Measurements from ENCODE around the gene C1S. TPM values are rescaled to one million over a fixed set of nuclear protein-coding genes. Genes with fewer than 3 reads are reported as not detected.

The C1S gene
- total RNA-seq, 1 experiment from 2014 or later, result 32.4 TPM

DNA sequence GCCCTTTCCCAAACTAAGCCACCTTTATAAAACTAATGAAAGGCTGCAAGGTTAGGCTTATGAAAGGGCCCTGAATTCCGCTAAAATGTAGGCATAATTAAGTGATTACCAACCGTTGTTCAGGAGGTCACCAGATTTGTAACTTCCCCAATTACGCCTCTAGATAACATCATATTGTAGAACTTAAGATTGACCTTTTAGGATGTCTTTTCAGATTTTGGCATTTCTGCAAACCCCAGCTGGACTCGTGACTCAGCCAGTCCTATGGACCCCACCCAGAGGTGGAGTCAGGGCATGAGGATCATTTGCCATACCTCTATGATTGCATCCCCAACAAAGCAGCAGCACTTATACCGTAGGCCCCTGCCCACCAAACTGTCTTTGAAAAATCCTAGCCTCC lies 38.6 kb upstream of the C1S start:
- POLR2A ChIA-PET (ENCODE audit: unreplicated experiment), result no interaction called here
- no peaks in the 10 kb centered on the region for H4K20me1 ChIP-seq (ENCODE audit: insufficient read depth)
- no peaks in the 10 kb centered on the region for H3K9me3 ChIP-seq (ENCODE audit: insufficient read depth, low read depth)
- no peak overlapping the region for H3K27ac ChIP-seq
- intact Hi-C loops (cut with micrococcal nuclease; ENCODE audit: unreplicated experiment), result no loop called here
- H3K4me3 ChIP-seq, result no peak overlapping the region
- H3K4me1 ChIP-seq (replicated peaks; ENCODE audit: insufficient read depth), result peaks cover 19% of the 10 kb centered on the region
- no peak for DNase-seq
- TF ChIP-seq, protein P1, sequence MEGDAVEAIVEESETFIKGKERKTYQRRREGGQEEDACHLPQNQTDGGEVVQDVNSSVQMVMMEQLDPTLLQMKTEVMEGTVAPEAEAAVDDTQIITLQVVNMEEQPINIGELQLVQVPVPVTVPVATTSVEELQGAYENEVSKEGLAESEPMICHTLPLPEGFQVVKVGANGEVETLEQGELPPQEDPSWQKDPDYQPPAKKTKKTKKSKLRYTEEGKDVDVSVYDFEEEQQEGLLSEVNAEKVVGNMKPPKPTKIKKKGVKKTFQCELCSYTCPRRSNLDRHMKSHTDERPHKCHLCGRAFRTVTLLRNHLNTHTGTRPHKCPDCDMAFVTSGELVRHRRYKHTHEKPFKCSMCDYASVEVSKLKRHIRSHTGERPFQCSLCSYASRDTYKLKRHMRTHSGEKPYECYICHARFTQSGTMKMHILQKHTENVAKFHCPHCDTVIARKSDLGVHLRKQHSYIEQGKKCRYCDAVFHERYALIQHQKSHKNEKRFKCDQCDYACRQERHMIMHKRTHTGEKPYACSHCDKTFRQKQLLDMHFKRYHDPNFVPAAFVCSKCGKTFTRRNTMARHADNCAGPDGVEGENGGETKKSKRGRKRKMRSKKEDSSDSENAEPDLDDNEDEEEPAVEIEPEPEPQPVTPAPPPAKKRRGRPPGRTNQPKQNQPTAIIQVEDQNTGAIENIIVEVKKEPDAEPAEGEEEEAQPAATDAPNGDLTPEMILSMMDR (conservative IDR thresholded peaks at IDR 0.05), result no peak
- TF ChIP-seq EZH2 (IDR thresholded peaks at IDR 0.05; ENCODE audit: low read depth), result no peak
- no peak overlapping the region for H2AFZ ChIP-seq
- CTCF ChIA-PET, result no interaction called here
- H3K9me2 ChIP-seq (ENCODE audit: insufficient read depth), result no peaks in the 10 kb centered on the region; the same call in 1 of the 2 replicates
- no peak overlapping the region for H3K4me2 ChIP-seq
- H3F3A ChIP-seq (ENCODE audit: insufficient read depth, low read depth), result peaks cover 7% of the 10 kb centered on the region
- peaks cover 11% of the 10 kb centered on the region for H3K79me2 ChIP-seq (ENCODE audit: low read depth)
- no peaks in the 10 kb centered on the region for H3K36me3 ChIP-seq (ENCODE audit: low read depth)
- H3K27me3 ChIP-seq (ENCODE audit: insufficient read depth, low read depth), result no peaks in the 10 kb centered on the region
- no TSS peak for BruUV-seq (replicated peaks)

DNA sequence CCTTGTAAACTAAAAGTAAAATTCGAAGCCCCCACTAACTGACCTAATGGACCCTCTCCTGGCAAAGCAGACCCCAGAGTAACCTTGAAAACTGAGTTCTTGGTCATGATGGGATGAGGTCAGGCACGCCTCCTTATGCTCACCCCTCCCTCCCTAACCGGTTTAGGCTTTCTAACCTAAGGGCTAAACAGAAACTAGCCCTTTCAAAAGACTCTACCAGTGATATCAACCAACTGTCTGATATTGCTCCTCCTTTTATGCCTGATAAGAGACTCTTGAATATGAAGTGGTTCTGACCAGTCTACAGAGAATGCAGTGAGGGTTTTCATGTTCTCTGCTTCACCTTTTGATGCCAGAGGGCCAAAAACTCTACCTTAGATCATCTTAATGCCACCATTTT lies 37.4 kb upstream of the C1S start:
- Histone ChIP-seq H3K9me3 (ENCODE audit: insufficient read depth, low read depth) (no peaks in the 10 kb centered on the region), H3K36me3 (ENCODE audit: low read depth) (no peaks in the 10 kb centered on the region), H3K27ac (no peak overlapping the region), H3K4me1 (replicated peaks; ENCODE audit: insufficient read depth) (peaks cover 13% of the 10 kb centered on the region), H3K4me2 (no peak overlapping the region), H2AFZ (no peak overlapping the region), H3K79me2 (ENCODE audit: low read depth) (no peaks in the 10 kb centered on the region), H3K9me2 (ENCODE audit: insufficient read depth) (no peaks in the 10 kb centered on the region; the same call in 1 of the 2 replicates), H4K20me1 (ENCODE audit: insufficient read depth) (no peaks in the 10 kb centered on the region), H3K27me3 (ENCODE audit: insufficient read depth, low read depth) (no peaks in the 10 kb centered on the region), H3K4me3 (no peak overlapping the region), H3F3A (ENCODE audit: insufficient read depth, low read depth) (peaks cover 7% of the 10 kb centered on the region)
- ChIA-PET POLR2A (ENCODE audit: unreplicated experiment) (no interaction called here), CTCF (interaction anchor here (0.9 kb wide), 1 partner anchor 10 kb away, joined by 3 read pairs; no protein-coding TSS in a partner anchor)
- TF ChIP-seq EZH2 (IDR thresholded peaks at IDR 0.05; ENCODE audit: low read depth), result no peak
- TF ChIP-seq, protein P1 (conservative IDR thresholded peaks at IDR 0.05), result no peak
- BruUV-seq (replicated peaks), result no TSS peak
- no peak for DNase-seq
- intact Hi-C loops (cut with micrococcal nuclease; ENCODE audit: unreplicated experiment), result no loop called here

DNA sequence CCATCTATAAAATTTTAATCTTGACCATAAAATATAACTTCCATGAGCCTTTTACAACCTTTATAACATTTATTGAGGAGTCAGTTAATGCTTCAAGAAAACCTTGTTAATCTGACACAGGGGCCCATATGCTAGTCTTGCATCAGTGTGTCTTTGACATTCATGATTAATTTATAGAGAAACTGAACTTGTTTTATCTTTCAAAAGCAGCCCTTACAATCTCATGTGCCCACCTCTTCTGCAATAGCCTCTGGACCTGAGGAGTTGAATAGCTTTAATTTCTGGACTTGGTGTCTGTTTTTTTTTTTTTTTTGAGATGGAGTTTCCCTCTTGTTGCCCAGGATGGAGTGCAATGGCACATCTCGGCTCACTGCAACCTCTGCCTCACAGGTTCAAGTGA lies 33.7 kb upstream of the C1S start:
- no TSS peak for BruUV-seq (replicated peaks)
- ChIA-PET POLR2A (ENCODE audit: unreplicated experiment) (no interaction called here), CTCF (no interaction called here)
- intact Hi-C loops (cut with micrococcal nuclease; ENCODE audit: unreplicated experiment), result no loop called here
- Histone ChIP-seq H3K27ac (no peak overlapping the region), H3K36me3 (ENCODE audit: low read depth) (no peaks in the 10 kb centered on the region), H3K9me3 (ENCODE audit: insufficient read depth, low read depth) (no peaks in the 10 kb centered on the region), H3K4me1 (replicated peaks; ENCODE audit: insufficient read depth) (no peaks in the 10 kb centered on the region; the same call in 1 of the 2 replicates), H2AFZ (no peak overlapping the region), H3F3A (ENCODE audit: insufficient read depth, low read depth) (no peaks in the 10 kb centered on the region), H3K27me3 (ENCODE audit: insufficient read depth, low read depth) (no peaks in the 10 kb centered on the region), H3K4me3 (no peak overlapping the region), H3K4me2 (no peak overlapping the region), H4K20me1 (ENCODE audit: insufficient read depth) (no peaks in the 10 kb centered on the region), H3K79me2 (ENCODE audit: low read depth) (no peaks in the 10 kb centered on the region), H3K9me2 (ENCODE audit: insufficient read depth) (no peaks in the 10 kb centered on the region; the same call in 1 of the 2 replicates)
- TF ChIP-seq EZH2 (IDR thresholded peaks at IDR 0.05; ENCODE audit: low read depth), result no peak
- TF ChIP-seq, protein P1 (conservative IDR thresholded peaks at IDR 0.05), result no peak
- DNase-seq, result no peak
